WERI-Rb-1 (cell line): ENCODE results near the gene CASP7.

Experiments
- DNase-seq: peaks from one replicate; pipeline ENCODE4 v3.0.0-alpha.2; 2020
- H3K27ac ChIP-seq: fragments of 250-450 bp; sonication (Bioruptor Pico); 2 replicates; pipeline ENCODE4 v1.5.1; 2020; ENCODE audit warnings: mild to moderate bottlenecking, moderate library complexity
- H3K27me3 ChIP-seq: fragments of 250-450 bp; sonication (Bioruptor Pico); 2 replicates; pipeline ENCODE4 v1.5.1; 2021; ENCODE audit warnings: mild to moderate bottlenecking, low read depth, moderate library complexity; ENCODE audit not compliant: insufficient read depth, severe bottlenecking
- H3K36me3 ChIP-seq: fragments of 250-450 bp; sonication (Bioruptor Pico); 2 replicates; pipeline ENCODE4 v1.5.1; 2020; ENCODE audit warnings: mild to moderate bottlenecking, moderate library complexity
- H3K4me3 ChIP-seq: 2 replicates; pipeline ENCODE4 v1.5.1; 2011; ENCODE audit warnings: low read depth, mild to moderate bottlenecking, control low read depth, low read length
- H3K9me3 ChIP-seq: fragments of 250-450 bp; sonication (Bioruptor Pico); 2 replicates; pipeline ENCODE4 v1.5.1; 2021; ENCODE audit warnings: mild to moderate bottlenecking, moderate library complexity; ENCODE audit not compliant: severe bottlenecking
- CTCF ChIP-seq: IDR thresholded peaks from 2 replicates; pipeline ENCODE4 v1.5.1; 2011; ENCODE audit warnings: low read depth, mild to moderate bottlenecking, control low read depth, inconsistent platforms, low read length

The CASP7 gene

DNA sequence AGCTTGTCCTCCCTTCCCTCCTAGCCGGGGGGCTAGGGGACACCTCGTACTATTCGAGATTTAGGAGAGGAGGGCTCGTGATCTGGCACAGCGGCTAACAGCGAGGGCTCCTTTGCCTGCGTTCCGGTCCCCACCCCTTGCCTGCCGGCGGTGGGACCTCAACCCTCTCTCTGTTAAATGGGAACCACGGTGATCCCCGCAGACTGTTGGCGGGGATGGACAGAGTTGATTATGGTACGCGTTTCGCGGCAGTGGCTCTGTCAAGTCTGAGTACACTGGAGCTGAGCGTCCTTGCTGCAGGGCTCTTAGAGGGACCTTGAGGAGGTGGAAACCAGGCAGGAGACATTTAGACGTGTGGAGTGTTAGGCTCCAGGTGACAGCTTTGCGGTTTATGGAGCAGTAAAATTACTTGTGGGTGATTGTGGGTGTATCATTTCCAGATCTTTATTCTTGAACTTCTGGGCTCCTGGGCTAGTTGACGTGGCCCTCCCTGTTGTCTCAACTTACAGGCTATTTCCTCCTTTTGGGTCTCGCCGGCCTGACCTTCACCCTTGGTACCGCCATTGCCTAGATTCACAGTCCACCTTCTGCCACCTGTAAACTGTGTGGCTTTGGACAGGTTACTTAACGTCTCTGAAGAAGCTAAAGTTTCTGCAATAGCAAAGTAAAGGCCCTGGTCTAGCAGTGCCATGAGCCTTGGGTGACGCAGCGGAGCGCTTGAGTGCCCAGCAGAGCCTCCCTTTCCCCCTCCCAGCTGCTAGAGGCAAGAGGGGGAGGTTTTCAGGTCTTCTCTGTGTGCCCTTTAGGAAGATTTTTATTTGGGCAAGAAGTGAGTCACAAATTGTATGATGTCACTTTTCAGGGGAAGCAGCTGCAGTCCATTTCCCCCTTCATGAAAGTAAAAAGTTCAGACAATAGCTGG is 739 bp downstream of the CASP7 start:
- DNase-seq = peak; percentile 33

GRCh38 chr10:113681533-113682470 is 2.1 kb downstream of the CASP7 start:
- Histone ChIP-seq H3K9me3 (peaks cover under 1% of the 10 kb centered on the region), H3K4me3 (no peak overlapping the region), H3K27ac (no peak overlapping the region), H3K36me3 (no peaks in the 10 kb centered on the region), H3K27me3 (no peaks in the 10 kb centered on the region)
- DNase-seq = no peak
- no peak for TF ChIP-seq CTCF

More for the DNA sequence above, 739 bp downstream of the CASP7 start:
- no peaks in the 10 kb centered on the region for H3K27me3 ChIP-seq
- H3K36me3 ChIP-seq = no peaks in the 10 kb centered on the region
- H3K27ac ChIP-seq = peak overlapping the region; percentile 74
- TF ChIP-seq CTCF = no peak
- peak overlapping the region; percentile 72 for H3K4me3 ChIP-seq
- no peaks in the 10 kb centered on the region for H3K9me3 ChIP-seq

DNA sequence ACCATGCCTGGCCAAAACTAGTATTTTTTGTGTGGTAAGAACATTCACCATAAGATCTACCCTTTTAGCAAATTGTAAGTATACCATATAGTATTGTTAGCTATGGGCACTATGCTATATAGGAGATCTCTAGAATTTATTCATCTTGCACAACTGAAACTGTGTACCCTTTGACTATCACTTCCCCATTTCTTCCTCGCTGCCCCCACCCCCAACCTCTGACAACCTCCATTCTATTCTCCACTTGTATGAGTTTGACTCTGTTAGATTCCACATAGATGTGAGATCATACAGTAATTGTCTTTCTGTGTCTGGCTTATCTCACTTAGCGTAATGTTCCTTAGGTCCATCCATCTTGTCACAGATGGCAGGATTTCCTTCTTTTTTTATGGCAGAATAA is 3.6 kb downstream of the CASP7 start:
- Histone ChIP-seq H3K9me3 (peaks cover 4% of the 10 kb centered on the region), H3K36me3 (no peaks in the 10 kb centered on the region), H3K27ac (no peak overlapping the region), H3K4me3 (no peak overlapping the region), H3K27me3 (no peaks in the 10 kb centered on the region)
- TF ChIP-seq CTCF = no peak
- DNase-seq = no peak

DNA sequence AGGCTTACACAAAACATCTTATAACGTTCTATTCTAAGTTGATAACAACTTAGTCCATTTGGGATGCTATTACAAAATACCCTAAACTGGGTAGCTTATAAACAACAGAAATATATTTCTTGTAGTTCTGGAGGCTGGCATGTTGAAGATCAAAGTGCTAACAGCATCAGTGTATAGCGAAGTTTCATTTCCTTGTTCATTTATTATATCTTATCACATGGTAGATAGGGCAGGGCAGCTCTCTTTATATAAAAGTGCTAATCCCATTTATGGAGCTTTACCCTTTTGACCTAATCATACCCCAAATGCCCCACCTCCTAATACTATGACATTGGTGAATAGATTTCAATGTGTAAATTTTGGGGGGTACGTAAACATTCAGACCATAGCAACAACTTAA is 6.3 kb downstream of the CASP7 start:
- Histone ChIP-seq H3K4me3 (no peak overlapping the region), H3K9me3 (peaks cover 4% of the 10 kb centered on the region), H3K36me3 (no peaks in the 10 kb centered on the region), H3K27ac (no peak overlapping the region), H3K27me3 (no peaks in the 10 kb centered on the region)
- no peak for DNase-seq
- no peak for TF ChIP-seq CTCF

DNA sequence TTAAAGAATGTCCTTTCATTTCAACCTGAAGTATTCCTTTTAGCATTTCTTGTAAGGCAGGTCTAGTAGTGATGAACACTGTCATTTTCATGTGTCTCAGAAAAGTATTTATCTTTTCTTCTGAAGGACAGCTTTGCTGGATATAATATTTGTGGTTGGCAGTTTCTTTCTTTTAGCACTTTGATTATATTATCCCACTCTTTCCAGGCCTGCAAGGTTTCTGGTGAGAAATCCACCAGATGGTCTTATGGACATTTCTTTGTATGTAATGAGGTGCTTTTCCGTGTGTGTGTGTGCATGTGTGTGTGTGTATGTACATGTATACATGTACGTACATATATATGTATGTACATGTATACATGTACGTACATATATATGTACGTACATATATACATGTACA is 7.3 kb downstream of the CASP7 start:
- H3K36me3 ChIP-seq = no peaks in the 10 kb centered on the region
- TF ChIP-seq CTCF = no peak
- no peak overlapping the region for H3K27ac ChIP-seq
- peaks cover 4% of the 10 kb centered on the region for H3K9me3 ChIP-seq
- DNase-seq = no peak
- H3K4me3 ChIP-seq = no peak overlapping the region
- no peaks in the 10 kb centered on the region for H3K27me3 ChIP-seq
